ENCODE data around the gene MYH7. TPM values are rescaled to one million over a fixed set of nuclear protein-coding genes. Genes with fewer than 3 reads are reported as not detected.

Gene MYH7
- total RNA-seq, 1 experiment from 2014 or later: not detected

DNA sequence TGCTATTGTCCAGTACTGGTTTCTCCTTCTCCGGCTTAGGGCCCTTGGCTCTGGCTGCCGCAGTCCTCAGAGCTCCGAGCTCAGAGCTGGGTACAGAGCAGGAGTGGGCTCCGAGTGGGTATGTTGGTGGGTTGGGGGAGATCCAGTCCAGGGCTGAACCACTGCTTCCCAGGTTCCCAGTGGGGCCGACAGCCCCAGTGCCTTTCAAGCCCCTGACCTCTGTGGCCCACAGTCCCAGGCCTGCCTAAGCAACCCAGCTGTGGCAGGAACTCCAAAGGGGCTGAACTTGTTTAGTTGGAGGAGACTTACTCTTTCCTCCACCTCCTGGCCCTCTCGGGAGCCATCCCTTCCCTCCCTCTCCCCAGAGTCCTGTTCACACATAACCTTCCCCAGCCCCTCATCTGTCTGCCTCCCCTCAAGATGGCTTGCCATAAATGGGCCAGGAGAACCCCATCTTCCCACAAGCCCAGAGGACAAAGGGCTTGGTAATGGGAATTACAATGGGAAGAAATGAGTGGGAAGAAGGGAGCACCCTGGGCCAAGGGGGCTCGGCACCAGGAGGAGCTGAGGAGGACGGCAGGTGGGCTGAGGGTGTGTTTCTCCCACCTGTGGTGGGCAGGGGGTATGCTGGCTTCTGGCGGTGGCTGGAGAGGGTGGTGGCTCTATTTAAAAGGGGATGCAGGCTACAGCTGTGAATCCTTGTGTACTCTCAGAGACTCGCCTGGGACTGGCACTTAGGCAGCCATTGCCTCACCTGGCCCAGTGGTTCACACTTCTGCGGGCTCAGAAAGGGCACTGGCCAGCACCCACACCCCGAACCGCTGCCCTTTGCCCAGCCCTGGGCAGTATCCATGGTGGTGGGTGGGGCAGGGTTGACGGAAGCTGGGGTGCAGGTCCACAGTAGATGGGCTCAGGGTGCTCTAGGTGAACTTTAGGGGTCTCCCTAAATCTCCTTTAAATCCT, 23.6 kb downstream of the MYH7 start:
- Histone ChIP-seq H3K27me3 (ENCODE audit: control insufficient read depth, insufficient read depth, low read length) (peaks cover 2% of the 10 kb centered on the region; the same call in 1 of the 2 replicates), H3K4me3 (ENCODE audit: insufficient read depth, low read depth, low read length) (no peak overlapping the region)
- peak; percentile 50 for DNase-seq

DNA sequence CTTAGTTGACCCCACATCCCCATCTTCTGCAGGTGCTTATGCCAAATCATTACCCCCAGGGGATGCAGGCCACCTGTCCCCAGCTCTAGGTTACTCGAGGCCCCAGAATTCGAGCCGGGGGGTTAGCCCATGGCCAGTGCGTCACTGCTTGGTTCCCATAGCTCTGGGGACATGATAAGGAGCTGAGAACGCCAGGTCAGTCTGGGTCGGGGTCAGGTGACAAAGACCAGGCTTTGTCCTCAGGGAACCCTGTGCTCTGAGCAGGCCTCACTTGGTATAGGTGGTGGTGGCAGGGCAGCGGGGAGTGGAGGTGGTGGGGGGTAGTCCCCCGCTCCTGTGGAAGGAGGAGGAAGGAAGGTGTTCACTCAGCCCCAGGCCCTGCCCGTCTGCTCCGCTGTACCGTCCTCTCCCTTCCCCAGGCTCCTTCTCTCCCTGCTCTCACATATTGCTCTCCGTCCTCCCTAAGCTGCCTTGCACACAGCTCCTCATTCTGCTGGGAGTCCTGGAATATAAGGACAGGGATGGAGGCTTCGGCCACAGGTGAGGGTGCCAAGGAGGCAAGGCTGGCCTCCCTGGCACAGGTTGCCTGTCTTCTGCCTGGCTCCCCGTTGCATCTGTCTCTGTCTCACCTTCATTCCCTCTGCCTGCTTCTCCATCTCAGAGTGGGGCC, 25.4 kb downstream of the MYH7 start:
- Histone ChIP-seq H3K36me3 (replicated peaks; ENCODE audit: control insufficient read depth, insufficient read depth, low read length) (no peaks in the 10 kb centered on the region), H3K4me3 (ENCODE audit: insufficient read depth, low read depth, low read length) (no peak overlapping the region), H3K27me3 (ENCODE audit: control insufficient read depth, insufficient read depth, low read length) (peaks cover 2% of the 10 kb centered on the region; the same call in 1 of the 2 replicates)
- no peak for DNase-seq

More for the DNA sequence above, 23.6 kb downstream of the MYH7 start:
- H3K36me3 ChIP-seq (replicated peaks; ENCODE audit: control insufficient read depth, insufficient read depth, low read length): no peaks in the 10 kb centered on the region

DNA sequence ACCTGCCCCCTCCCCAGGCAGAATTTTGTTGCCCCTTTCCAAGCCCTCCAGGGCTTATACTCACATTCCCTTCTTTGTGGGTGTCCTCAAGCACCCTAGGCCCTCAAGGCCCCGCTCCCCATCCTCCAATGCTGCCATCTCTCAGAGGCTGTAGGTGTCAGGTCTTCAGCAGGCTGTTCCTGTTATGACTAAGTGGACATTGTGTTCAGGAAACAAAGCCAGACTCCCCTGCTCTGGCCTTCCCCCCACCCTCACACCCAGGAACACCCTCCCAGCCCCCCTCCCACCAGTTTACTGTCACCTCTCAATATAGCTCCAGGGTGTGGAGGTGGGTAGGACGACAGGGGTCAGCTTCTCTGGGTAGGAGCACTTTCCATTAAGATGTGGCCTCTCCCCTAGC, 26.0 kb downstream of the MYH7 start:
- DNase-seq: peak; percentile 28
- no peaks in the 10 kb centered on the region for H3K36me3 ChIP-seq (replicated peaks; ENCODE audit: control insufficient read depth, insufficient read depth, low read length)
- H3K4me3 ChIP-seq (ENCODE audit: insufficient read depth, low read depth, low read length): no peak overlapping the region
- H3K27me3 ChIP-seq (ENCODE audit: control insufficient read depth, insufficient read depth, low read length): peaks cover 2% of the 10 kb centered on the region; the same call in 1 of the 2 replicates

GRCh38 chr14:23408307-23408630, 27.2 kb downstream of the MYH7 start:
- DNase-seq: peak; percentile 64
- Histone ChIP-seq H3K36me3 (replicated peaks; ENCODE audit: control insufficient read depth, insufficient read depth, low read length) (no peaks in the 10 kb centered on the region), H3K27me3 (ENCODE audit: control insufficient read depth, insufficient read depth, low read length) (peaks cover 2% of the 10 kb centered on the region), H3K4me3 (ENCODE audit: insufficient read depth, low read depth, low read length) (no peak overlapping the region)

- H3K4me3 ChIP-seq (ENCODE audit: insufficient read depth, low read depth, low read length): no peak within 1 kb of the TSS
- peaks cover 2% of the 10 kb centered on the region for H3K27me3 ChIP-seq (ENCODE audit: control insufficient read depth, insufficient read depth, low read length)
- no peaks in the 10 kb centered on the region for H3K36me3 ChIP-seq (replicated peaks; ENCODE audit: control insufficient read depth, insufficient read depth, low read length)
- peak; percentile 30 for DNase-seq
Measured at GRCh38 chr14:23407516-23408306, 27.7 kb downstream of the MYH7 start, which contains the start of gene MYH6. Gene MYH6, minus strand, starts transcription at chr14:23408273. Its CDS starts 1,050 bp downstream, at chr14:23407223.

- no peak overlapping the region for H3K4me3 ChIP-seq (ENCODE audit: insufficient read depth, low read depth, low read length)
- H3K36me3 ChIP-seq (replicated peaks; ENCODE audit: control insufficient read depth, insufficient read depth, low read length): no peaks in the 10 kb centered on the region
- peaks cover 2% of the 10 kb centered on the region for H3K27me3 ChIP-seq (ENCODE audit: control insufficient read depth, insufficient read depth, low read length)
- DNase-seq: peak; percentile 46
Measured at GRCh38 chr14:23406725-23407355, 28.6 kb downstream of the MYH7 start.

DNA sequence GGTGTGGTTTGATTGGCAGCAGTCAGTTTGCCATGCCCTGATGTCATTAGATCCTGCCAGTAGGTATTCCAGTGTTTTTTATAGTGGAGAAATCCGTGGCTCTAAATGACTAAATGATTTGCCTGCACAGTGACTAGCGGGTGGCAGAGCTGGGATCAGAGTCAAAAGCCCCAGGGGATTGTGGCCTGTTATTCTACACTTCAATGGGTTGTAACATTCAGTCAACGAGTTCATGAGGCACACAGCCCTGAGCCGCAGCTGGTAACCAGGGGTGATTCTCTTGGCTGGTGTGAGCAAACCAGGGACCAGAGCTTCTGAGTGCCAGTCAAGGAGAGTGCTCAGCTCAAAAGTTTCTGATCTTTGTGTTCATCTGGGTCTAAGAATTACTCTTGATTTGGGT, 29.2 kb downstream of the MYH7 start:
- DNase-seq: peak; percentile 35
- no peak overlapping the region for H3K4me3 ChIP-seq (ENCODE audit: insufficient read depth, low read depth, low read length)
- no peaks in the 10 kb centered on the region for H3K36me3 ChIP-seq (replicated peaks; ENCODE audit: control insufficient read depth, insufficient read depth, low read length)
- H3K27me3 ChIP-seq (ENCODE audit: control insufficient read depth, insufficient read depth, low read length): peaks cover 2% of the 10 kb centered on the region

DNA sequence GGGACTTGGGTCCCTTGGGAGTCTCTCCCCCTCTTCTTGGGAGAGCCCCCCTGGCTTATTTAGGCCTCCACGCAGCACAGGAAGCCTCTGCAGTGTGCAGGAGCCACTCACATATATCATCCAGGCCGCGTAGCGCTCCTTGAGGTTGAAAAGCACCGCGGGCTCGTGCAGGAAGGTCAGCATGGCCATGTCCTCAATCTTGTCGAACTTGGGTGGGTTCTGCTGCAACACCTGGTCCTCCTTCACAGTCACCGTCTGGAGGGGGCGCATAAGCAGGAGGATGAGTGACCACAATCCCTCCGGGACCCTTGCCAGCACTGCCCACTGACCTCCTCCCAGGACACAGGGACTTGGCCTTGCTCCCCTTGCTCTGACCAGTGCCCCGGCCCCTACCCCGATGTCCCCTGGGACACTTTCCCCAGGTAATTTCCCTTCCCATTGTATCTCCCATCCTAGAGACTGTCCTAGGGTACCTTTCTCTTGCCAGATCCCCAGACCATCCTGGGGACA, 29.9 kb downstream of the MYH7 start:
- H3K4me3 ChIP-seq (ENCODE audit: insufficient read depth, low read depth, low read length): no peak overlapping the region

GRCh38 chr14:23405096-23405495, 30.4 kb downstream of the MYH7 start:
- Histone ChIP-seq H3K4me3 (ENCODE audit: insufficient read depth, low read depth, low read length) (no peak overlapping the region), H3K36me3 (replicated peaks; ENCODE audit: control insufficient read depth, insufficient read depth, low read length) (no peaks in the 10 kb centered on the region), H3K27me3 (ENCODE audit: control insufficient read depth, insufficient read depth, low read length) (peaks cover 2% of the 10 kb centered on the region)
- no peak for DNase-seq

More for the DNA sequence above, 29.9 kb downstream of the MYH7 start:
- Histone ChIP-seq H3K27me3 (ENCODE audit: control insufficient read depth, insufficient read depth, low read length) (peaks cover 2% of the 10 kb centered on the region), H3K36me3 (replicated peaks; ENCODE audit: control insufficient read depth, insufficient read depth, low read length) (no peaks in the 10 kb centered on the region)
- peak; percentile 39 for DNase-seq

DNA sequence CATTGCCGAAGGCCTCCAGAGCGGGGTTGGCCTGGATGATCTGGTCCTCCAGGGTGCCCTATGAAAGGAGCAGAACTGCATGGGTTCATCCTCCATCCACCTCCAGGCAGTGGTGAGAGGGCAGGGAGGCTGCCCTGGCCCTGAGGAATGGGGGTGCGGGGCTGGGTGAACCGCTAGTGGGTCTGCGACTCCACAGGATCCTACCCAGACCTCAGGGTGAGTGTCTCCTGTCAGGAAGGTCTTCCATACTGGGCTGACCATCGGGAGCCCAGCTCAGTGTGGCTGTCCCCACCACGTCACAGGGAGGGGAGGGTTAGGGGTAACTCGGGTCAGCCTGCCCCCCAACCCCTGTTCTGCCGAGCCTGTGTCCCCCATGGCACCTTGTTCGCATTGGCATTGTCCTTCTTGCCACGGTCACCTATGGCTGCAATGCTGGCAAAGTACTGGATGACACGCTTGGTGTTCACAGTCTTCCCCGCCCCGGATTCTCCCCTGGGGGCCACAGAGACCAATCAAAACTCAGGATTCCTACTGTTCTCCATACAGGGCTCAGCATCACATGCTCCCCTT, 31.0 kb downstream of the MYH7 start:
- H3K27me3 ChIP-seq (ENCODE audit: control insufficient read depth, insufficient read depth, low read length): peaks cover 2% of the 10 kb centered on the region
- peak; percentile 39 for DNase-seq
- no peaks in the 10 kb centered on the region for H3K36me3 ChIP-seq (replicated peaks; ENCODE audit: control insufficient read depth, insufficient read depth, low read length)
- no peak overlapping the region for H3K4me3 ChIP-seq (ENCODE audit: insufficient read depth, low read depth, low read length)

DNA sequence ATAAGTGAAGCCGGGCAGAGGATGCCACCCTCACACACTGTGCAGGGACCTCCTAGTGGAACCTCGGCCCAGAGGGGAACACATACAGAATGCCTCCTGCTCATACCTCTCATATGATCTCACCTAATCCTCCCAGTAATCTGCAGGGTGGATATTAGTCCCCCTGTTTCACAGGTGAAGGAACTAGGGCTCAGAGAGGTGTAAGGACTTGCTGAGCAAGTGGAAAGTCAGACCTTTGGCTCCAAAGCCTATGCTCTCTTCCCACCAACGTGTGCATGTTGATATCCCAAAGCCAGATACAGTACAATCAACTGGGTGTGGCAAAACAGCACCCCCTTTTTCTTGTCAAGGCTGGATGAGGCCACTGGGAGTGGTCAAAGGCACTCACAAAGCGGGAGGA, 31.6 kb downstream of the MYH7 start:
- Histone ChIP-seq H3K36me3 (replicated peaks; ENCODE audit: control insufficient read depth, insufficient read depth, low read length) (no peaks in the 10 kb centered on the region), H3K27me3 (ENCODE audit: control insufficient read depth, insufficient read depth, low read length) (peaks cover 2% of the 10 kb centered on the region), H3K4me3 (ENCODE audit: insufficient read depth, low read depth, low read length) (no peak overlapping the region)
- peak; percentile 28 for DNase-seq

DNA sequence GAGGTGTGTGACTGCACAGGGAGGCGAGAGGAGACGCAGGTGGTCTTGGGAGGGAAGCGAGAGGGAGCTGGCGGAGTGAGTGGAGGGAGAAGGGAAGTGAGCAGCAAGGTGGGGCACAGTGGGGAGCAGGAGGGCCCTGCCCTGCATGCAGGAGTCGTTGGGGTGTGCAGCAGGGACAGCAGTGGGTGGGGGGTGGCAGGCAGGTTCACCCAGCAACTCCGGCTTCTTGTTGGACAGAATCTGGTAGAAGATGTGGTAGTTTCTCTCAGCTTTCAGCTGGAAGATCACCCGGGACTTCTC, 32.4 kb downstream of the MYH7 start:
- peaks cover 2% of the 10 kb centered on the region for H3K27me3 ChIP-seq (ENCODE audit: control insufficient read depth, insufficient read depth, low read length)
- DNase-seq: no peak
- no peaks in the 10 kb centered on the region for H3K36me3 ChIP-seq (replicated peaks; ENCODE audit: control insufficient read depth, insufficient read depth, low read length)
- no peak overlapping the region for H3K4me3 ChIP-seq (ENCODE audit: insufficient read depth, low read depth, low read length)

DNA sequence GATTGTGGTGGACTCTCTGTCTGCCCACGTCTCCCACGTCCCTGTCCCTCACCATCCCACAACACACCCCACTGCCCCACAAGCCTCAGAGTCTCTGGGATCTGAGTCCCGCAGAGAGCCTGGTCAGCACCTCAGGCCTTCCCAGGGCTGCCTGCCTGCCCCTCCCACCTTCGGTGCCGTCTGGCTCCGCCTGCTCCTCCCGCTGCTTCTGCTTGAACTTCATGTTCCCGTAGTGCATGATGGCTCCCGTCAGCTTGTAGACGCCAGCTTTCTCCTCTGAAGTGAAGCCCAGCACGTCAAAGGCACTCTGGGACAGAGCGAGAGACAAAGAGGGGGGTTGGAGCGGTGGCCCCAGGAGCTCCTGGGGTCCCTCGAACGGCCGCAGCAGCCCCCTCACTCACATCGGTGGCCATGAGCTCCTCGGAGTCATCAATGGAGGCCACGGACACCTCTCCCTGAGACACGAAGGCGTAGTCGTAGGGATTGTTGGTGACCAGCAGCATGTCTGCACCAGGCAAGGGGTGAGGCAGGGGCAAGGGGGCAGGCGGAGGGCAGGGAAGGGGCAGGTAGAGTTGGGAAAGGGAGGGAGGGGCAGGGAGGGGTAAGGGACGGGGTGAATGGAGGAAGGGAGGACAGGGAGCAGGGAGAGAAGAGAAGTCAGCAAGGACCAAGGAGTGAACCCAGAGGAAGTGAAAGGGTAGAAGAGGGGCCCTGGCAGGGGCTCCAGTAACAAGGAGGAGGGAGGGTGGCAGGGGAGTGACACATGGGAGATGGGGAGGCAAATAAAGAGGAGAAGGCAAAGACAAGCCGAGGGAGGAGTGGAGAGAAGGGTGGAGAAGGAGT, 32.9 kb downstream of the MYH7 start:
- Histone ChIP-seq H3K4me3 (ENCODE audit: insufficient read depth, low read depth, low read length) (no peak overlapping the region), H3K36me3 (replicated peaks; ENCODE audit: control insufficient read depth, insufficient read depth, low read length) (no peaks in the 10 kb centered on the region), H3K27me3 (ENCODE audit: control insufficient read depth, insufficient read depth, low read length) (peaks cover 2% of the 10 kb centered on the region)
- DNase-seq: peak; percentile 62

Measured in H7 (cell line).